HepG2 (cell line): ENCODE data around the gene SMIM38. TPM values are rescaled to one million over a fixed set of nuclear protein-coding genes. Genes with fewer than 3 reads are reported as not detected.

ENCODE experiments used
- ATAC-seq: fragments of 200-7000 bp; cut with Tn5 transposase; 3 replicates; pipeline ENCODE4 v1.9.1; 2020; ENCODE audit warnings: mild to moderate bottlenecking, moderate library complexity
- BruUV-seq: library from RNA; stranded (reverse); fragments of 400-500 nt; replicated peaks from 2 replicates; lab custom pipeline; 2021; lab: Mats Ljungman, UMichigan
- CTCF ChIA-PET: fragments of 300-600 bp; formaldehyde crosslinking; extraction: SDS; loops from one replicate; lab custom pipeline; 2021; ENCODE audit warnings: low total read pairs, inconsistent platforms, low intra/inter-chr PET ratio; lab: Yijun Ruan, JAX
- POLR2A ChIA-PET: fragments of 350-600 bp; sonication (Branson Sonifier 250); formaldehyde crosslinking; loops from one replicate; lab custom pipeline; 2020; ENCODE audit warnings: antibody characterized with exemption, inconsistent platforms; lab: Yijun Ruan, JAX
- DNase-seq: peaks from one replicate; pipeline ENCODE4 v3.0.0-alpha.2; 2015; ENCODE audit warnings: low spot score
- FAIRE-seq: peaks from 3 replicates; lab custom pipeline; 2011; peaks lifted over from hg19 to GRCh38; lab: Jason Lieb, UNC
- H2AFZ ChIP-seq: one replicate; pipeline ENCODE4 v1.6.1; 2011; ENCODE audit warnings: low read length, inconsistent platforms
- H3K27ac ChIP-seq: fragments of 300-600 bp; 3 replicates; pipeline ENCODE4 v1.8.0; 2011; ENCODE audit warnings: mixed run types, mild to moderate bottlenecking, mixed read lengths, low read length, inconsistent platforms; ENCODE audit not compliant: insufficient read depth; ENCODE audit errors: extremely low read length
- H3K27me3 ChIP-seq, 2 experiments: fragments of 200-600 bp in 1 of 2; 2 replicates in 1 of 2; 3 replicates in 1 of 2; pipeline versions ENCODE4 v1.6.0 to v1.8.0; 2011; ENCODE audit warnings: low read length in 2 of 2, mild to moderate bottlenecking in 2 of 2, moderate library complexity in 2 of 2, inconsistent platforms in 1 of 2; ENCODE audit not compliant: insufficient read depth in 2 of 2, control insufficient read depth in 1 of 2
- H3K36me3 ChIP-seq, 2 experiments: fragments of 200-600 bp in 1 of 2; replicated peaks in 1 of 2; 2 replicates in 1 of 2; 3 replicates in 1 of 2; pipeline versions ENCODE4 v1.5.1 to v1.8.0; 2011; ENCODE audit warnings: low read length in 2 of 2, inconsistent platforms in 1 of 2; ENCODE audit not compliant: insufficient read depth in 2 of 2, control insufficient read depth in 1 of 2
- H3K4me1 ChIP-seq: 2 replicates; pipeline ENCODE4 v1.5.1; 2012; ENCODE audit warnings: low read length, inconsistent platforms; ENCODE audit not compliant: insufficient read depth
- H3K4me2 ChIP-seq: 2 replicates; pipeline ENCODE4 v1.6.0; 2011; ENCODE audit warnings: low read depth, low read length, inconsistent platforms
- H3K4me3 ChIP-seq, 3 experiments: fragments of 200-600 bp in 1 of 3; sonication (generic), shearing (Covaris generic) in 1 of 3; replicated peaks in 1 of 3; 2 replicates each; pipeline ENCODE4 v1.5.1; 2011 to 2016; ENCODE audit warnings: low read length in 3 of 3, inconsistent platforms in 2 of 3, low read depth in 2 of 3, mild to moderate bottlenecking in 2 of 3, control low read depth in 1 of 3, mixed read lengths in 1 of 3; ENCODE audit not compliant: insufficient read depth in 1 of 3
- H3K79me2 ChIP-seq: one replicate; pipeline ENCODE4 v1.6.1; 2011; ENCODE audit warnings: low read length, inconsistent platforms; ENCODE audit not compliant: insufficient read depth
- H3K9ac ChIP-seq: 2 replicates; pipeline ENCODE4 v1.6.0; 2011; ENCODE audit warnings: mild to moderate bottlenecking, low read depth, low read length, inconsistent platforms; ENCODE audit not compliant: insufficient read depth
- H3K9me3 ChIP-seq: 2 replicates; pipeline ENCODE4 v1.5.1; 2012; ENCODE audit warnings: mild to moderate bottlenecking, low read length
- H4K20me1 ChIP-seq: 2 replicates; pipeline ENCODE4 v1.6.0; 2011; ENCODE audit warnings: inconsistent platforms, mild to moderate bottlenecking, low read length, moderate library complexity; ENCODE audit not compliant: insufficient read depth
- CREM ChIP-seq, 2 experiments: sonication (generic) in 1 of 2; formaldehyde crosslinking in 1 of 2; IDR thresholded peaks; 2 replicates each; pipeline versions ENCODE4 v1.4.0 to v1.6.1; 2016 to 2020; ENCODE audit warnings: antibody characterized with exemption in 1 of 2, mild to moderate bottlenecking in 1 of 2, missing genetic modification reagents in 1 of 2
- HCFC1 ChIP-seq: fragments of 150-350 bp; IDR thresholded peaks from 2 replicates; pipeline ENCODE4 v1.6.1; 2014; ENCODE audit warnings: low read depth, low read length
- IRF9 ChIP-seq: sonication (generic); formaldehyde crosslinking; IDR thresholded peaks from 2 replicates; pipeline ENCODE4 v1.8.0; 2022; ENCODE audit warnings: missing genetic modification reagents, mild to moderate bottlenecking, borderline replicate concordance
- KDM1A ChIP-seq: IDR thresholded peaks from 2 replicates; pipeline ENCODE4 v1.6.1; 2016; ENCODE audit warnings: missing compliant biosample characterization
- MBD4 ChIP-seq: IDR thresholded peaks from 2 replicates; pipeline ENCODE4 v1.6.1; 2012; ENCODE audit warnings: low read length, inconsistent platforms, borderline replicate concordance
- MTA1 ChIP-seq: sonication (generic); formaldehyde crosslinking; IDR thresholded peaks from 2 replicates; pipeline ENCODE4 v1.4.0; 2020; ENCODE audit warnings: missing genetic modification reagents, mild to moderate bottlenecking, borderline replicate concordance
- NFYB ChIP-seq: sonication (generic); formaldehyde crosslinking; IDR thresholded peaks from 2 replicates; pipeline ENCODE4 v1.4.0; 2020; ENCODE audit warnings: missing genetic modification reagents
- NR2C2 ChIP-seq: sonication (generic); formaldehyde crosslinking; IDR thresholded peaks from 2 replicates; pipeline ENCODE4 v1.4.0; 2020; ENCODE audit warnings: missing genetic modification reagents, mild to moderate bottlenecking, moderate library complexity, borderline replicate concordance
- NR2F2 ChIP-seq: IDR thresholded peaks from 2 replicates; pipeline ENCODE4 v1.6.1; 2012; ENCODE audit warnings: low read depth, inconsistent platforms, borderline replicate concordance
- RBFOX2 ChIP-seq: fragments of 200-400 bp; formaldehyde crosslinking; IDR thresholded peaks from 2 replicates; pipeline ENCODE4 v1.6.1; 2017; ENCODE audit warnings: low read depth, mild to moderate bottlenecking, low read length
- SAP130 ChIP-seq: IDR thresholded peaks from 2 replicates; pipeline ENCODE4 v1.6.1; 2016; ENCODE audit warnings: low read depth
- SNAI1 ChIP-seq: sonication (generic); formaldehyde crosslinking; IDR thresholded peaks from 2 replicates; pipeline ENCODE4 v1.5.0; 2020; ENCODE audit warnings: mild to moderate bottlenecking, missing genetic modification reagents, borderline replicate concordance
- TBP ChIP-seq: sonication (generic); formaldehyde crosslinking; IDR thresholded peaks from 2 replicates; pipeline ENCODE4 v1.5.0; 2020; ENCODE audit warnings: missing genetic modification reagents
- TMF1 ChIP-seq: sonication (generic); formaldehyde crosslinking; IDR thresholded peaks from 2 replicates; pipeline ENCODE4 v1.8.1; 2022; ENCODE audit warnings: low read depth, missing genetic modification reagents
- ZBTB33 ChIP-seq: sonication (generic); formaldehyde crosslinking; IDR thresholded peaks from 2 replicates; pipeline ENCODE4 v1.4.0; 2020; ENCODE audit warnings: missing genetic modification reagents
- ZNF337 ChIP-seq: sonication (generic); formaldehyde crosslinking; IDR thresholded peaks from 2 replicates; pipeline ENCODE4 v1.5.1; 2020; ENCODE audit warnings: missing genetic modification reagents, low read depth, mild to moderate bottlenecking, borderline replicate concordance
- ZNF605 ChIP-seq: sonication (generic); formaldehyde crosslinking; IDR thresholded peaks from 2 replicates; pipeline ENCODE4 v1.8.0; 2022; ENCODE audit warnings: mild to moderate bottlenecking, missing genetic modification reagents
- ZNF639 ChIP-seq: conservative IDR thresholded peaks from 2 replicates; pipeline ENCODE4 v1.6.1; 2018; ENCODE audit warnings: missing genetic modification reagents
- WGBS: methylation state at CpG from one replicate; pipeline ENCODE4 v1.1.6; 2017; ENCODE audit warnings: low lambda C conversion rate; 5-methylcytosine and 5-hydroxymethylcytosine counted together
- in situ Hi-C: cut with HindIII; loops from 2 replicates; pipeline ENCODE4 v1.10.0; 2017; ENCODE audit warnings: low pct_unique_long_range_greater_than_20kb; ENCODE audit not compliant: extremely low pct_ligation_motif_present
- intact Hi-C: fragments of 100-400 bp; cut with micrococcal nuclease; formaldehyde crosslinking; loops from one replicate; pipeline ENCODE4 v1.10.0; 2022; ENCODE audit not compliant: unreplicated experiment
- polyA plus RNA-seq, 8 experiments: library from polyadenylated mRNA; depleted of rRNA in 3 of 8; stranded (reverse) in 7 of 8; unstranded in 1 of 8; fragments of >200 nt; fragmentation: Illumina TruSeq in 4 of 8; extraction: Trizol in 4 of 8; gene quantifications; 2 replicates each; pipeline versions ENCODE4 v1.2.1 to v1.2.3, GENCODE V29; 2011 to 2016; ENCODE audit warnings: low read depth in 4 of 8, missing spikeins in 1 of 8, mixed read lengths in 1 of 8; ENCODE audit not compliant: insufficient read depth in 1 of 8
- total RNA-seq, 5 experiments: library from RNA; depleted of rRNA; stranded (reverse); fragments of >200 nt; fragmentation: Illumina TruSeq; extraction: Trizol; gene quantifications; 2 replicates each; pipeline ENCODE4 v1.2.3, GENCODE V29; 2016; ENCODE audit warnings: low read depth in 1 of 5

SMIM38 gene
- total and polyA plus RNA-seq, 2 of the 13 experiments (the other 11 are each of a cell fraction or from before 2014, with no cell fraction given): 0.30 to 0.40 TPM

- in situ Hi-C loops: loop anchor here (5.0 kb wide), 1 partner anchor 97 kb away; no protein-coding TSS in a partner anchor
- TF ChIP-seq IRF9 (CRISPR knock-in tag): no peak
- TF ChIP-seq SAP130: no peak
- no peak for TF ChIP-seq NFYB (CRISPR knock-in tag)
- TF ChIP-seq RBFOX2: no peak
- no peak for TF ChIP-seq ZNF639 (CRISPR knock-in tag)
- no peak for TF ChIP-seq KDM1A
- TF ChIP-seq CREM (IDR thresholded peaks at IDR 0.05): no peak
- TF ChIP-seq CREM (CRISPR knock-in tag; IDR thresholded peaks at IDR 0.05): no peak
- TF ChIP-seq TMF1: no peak
- no peak for TF ChIP-seq TBP (CRISPR knock-in tag)
- no peak for TF ChIP-seq ZNF337 (CRISPR knock-in tag)
- TF ChIP-seq MTA1: no peak
- no peak for TF ChIP-seq NR2F2
- no peak for TF ChIP-seq SNAI1 (CRISPR knock-in tag)
- no peak for TF ChIP-seq ZBTB33 (CRISPR knock-in tag)
- no peak for TF ChIP-seq NR2C2 (CRISPR knock-in tag)
- TF ChIP-seq ZNF605 (CRISPR knock-in tag): no peak
- TF ChIP-seq MBD4: no peak
- no peak for TF ChIP-seq HCFC1
- TF ChIP-seq, all 625 proteins: peak for 0
- no peak overlapping the region for H3K4me3 ChIP-seq
- no TSS peak for BruUV-seq
- no peaks in the 10 kb centered on the region for H3K79me2 ChIP-seq
- no peak overlapping the region for H3K27ac ChIP-seq
- no peak overlapping the region for H2AFZ ChIP-seq
- DNase-seq (no peak), ATAC-seq (no peak), FAIRE-seq (no peak)
- no peaks in the 10 kb centered on the region for H3K9me3 ChIP-seq
- H3K27me3 ChIP-seq: peaks cover 2 to 50% of the 10 kb centered on the region in 2 experiments; a peak in 4 of 5 replicates
- CTCF ChIA-PET: no interaction called here
- 0 out of 2 replicates have a peak, but pooled peaks cover 8% of the 10 kb centered on the region for H3K4me1 ChIP-seq
- H4K20me1 ChIP-seq: no peaks in the 10 kb centered on the region
- intact Hi-C loops: no loop called here
- no peak overlapping the region for H3K4me2 ChIP-seq
- POLR2A ChIA-PET: no interaction called here
- 47% methylated on average over 18 of the region's 21 CpGs for WGBS
- H3K36me3 ChIP-seq: no peaks in the 10 kb centered on the region
- H3K9ac ChIP-seq: no peak overlapping the region
These were observed 40.8 kb upstream of the SMIM38 start for GRCh38 chr11:69114811-69115523.
